Fibroblast of lung (primary cell): ENCODE measurements around the gene C10orf90. TPM values are rescaled to one million over a fixed set of nuclear protein-coding genes. Genes with fewer than 3 reads are reported as not detected.

Experiments
- DNase-seq, 2 donors: peaks; one replicate each; pipeline versions ENCODE4 v3.0.0 to v3.0.0-alpha.2; 2010; ENCODE audit warnings: low read depth in 2 of 2
- H2AFZ ChIP-seq: 2 replicates; pipeline ENCODE4 v1.5.1; 2012; ENCODE audit warnings: low read length, control low read depth, inconsistent platforms
- H3K27ac ChIP-seq: 2 replicates; pipeline ENCODE4 v1.5.1; 2011; ENCODE audit warnings: low read length, control low read depth; ENCODE audit not compliant: insufficient read depth
- H3K27me3 ChIP-seq: 2 replicates; pipeline ENCODE4 v1.5.1; 2011; ENCODE audit warnings: mild to moderate bottlenecking, low read length; ENCODE audit not compliant: control insufficient read depth, insufficient read depth
- H3K36me3 ChIP-seq: 2 replicates; pipeline ENCODE4 v1.5.1; 2011; ENCODE audit warnings: low read length; ENCODE audit not compliant: control insufficient read depth, insufficient read depth
- H3K4me1 ChIP-seq: 2 replicates; pipeline ENCODE4 v1.5.1; 2011; ENCODE audit warnings: low read length; ENCODE audit not compliant: control insufficient read depth, insufficient read depth; ENCODE audit errors: extremely low read depth
- H3K4me2 ChIP-seq: 2 replicates; pipeline ENCODE4 v1.5.1; 2011; ENCODE audit warnings: low read length, control low read depth; ENCODE audit not compliant: insufficient read depth; ENCODE audit errors: extremely low read depth
- H3K4me3 ChIP-seq, 4 experiments: fragments of 200-600 bp in 1 of 4; sonication (generic) in 1 of 4; replicated peaks in 1 of 4; 2 replicates each; pipeline ENCODE4 v1.5.1; 2011 to 2016; ENCODE audit warnings: low read length in 4 of 4, low read depth in 3 of 4, mild to moderate bottlenecking in 3 of 4, control low read depth in 2 of 4, inconsistent platforms in 1 of 4, mixed read lengths in 1 of 4; ENCODE audit not compliant: insufficient read depth in 1 of 4; ENCODE audit errors: control extremely low read depth in 1 of 4
- H3K79me2 ChIP-seq: 2 replicates; pipeline ENCODE4 v1.5.1; 2012; ENCODE audit warnings: mild to moderate bottlenecking, low read length, inconsistent platforms; ENCODE audit not compliant: control insufficient read depth, insufficient read depth
- H3K9ac ChIP-seq: 2 replicates; pipeline ENCODE4 v1.5.1; 2011; ENCODE audit warnings: mild to moderate bottlenecking, low read length, control low read depth; ENCODE audit not compliant: insufficient read depth
- H3K9me3 ChIP-seq: 2 replicates; pipeline ENCODE4 v1.5.1; 2012; ENCODE audit warnings: low read depth, low read length; ENCODE audit not compliant: control insufficient read depth, insufficient read depth
- H4K20me1 ChIP-seq: 2 replicates; pipeline ENCODE4 v1.5.1; 2011; ENCODE audit warnings: low read length; ENCODE audit not compliant: control insufficient read depth, insufficient read depth; ENCODE audit errors: extremely low read depth
- CTCF ChIP-seq, 2 donors: IDR thresholded peaks in 1 of 2; conservative IDR thresholded peaks in 1 of 2; 1 replicate in 1 of 2; 2 replicates in 1 of 2; pipeline ENCODE4 v1.5.1; 2011 to 2012; ENCODE audit warnings: low read length in 2 of 2, control low read depth in 1 of 2, inconsistent platforms in 1 of 2, low read depth in 1 of 2, mild to moderate bottlenecking in 1 of 2
- EZH2 ChIP-seq: IDR thresholded peaks from 2 replicates; pipeline ENCODE4 v1.5.1; 2012; ENCODE audit warnings: low read length, control low read depth, mild to moderate bottlenecking; ENCODE audit errors: missing control alignments
- polyA plus RNA-seq, 2 donors: library from polyadenylated mRNA; depleted of rRNA in 1 of 2; stranded (reverse) in 1 of 2; unstranded in 1 of 2; fragments of >200 nt; gene quantifications; 2 replicates each; pipeline ENCODE4 v1.2.1, GENCODE V29; 2011 to 2012; ENCODE audit warnings: missing spikeins in 1 of 2
- total RNA-seq: library from RNA; depleted of rRNA; stranded (reverse); fragments of >200 nt; gene quantifications from 2 replicates; pipeline ENCODE4 v1.2.1, GENCODE V29; 2014

C10orf90 gene
- total and polyA plus RNA-seq, 2 donors (not counting 1 experiment from before 2014, with no cell fraction given) = 0.17 to 0.65 TPM

DNA sequence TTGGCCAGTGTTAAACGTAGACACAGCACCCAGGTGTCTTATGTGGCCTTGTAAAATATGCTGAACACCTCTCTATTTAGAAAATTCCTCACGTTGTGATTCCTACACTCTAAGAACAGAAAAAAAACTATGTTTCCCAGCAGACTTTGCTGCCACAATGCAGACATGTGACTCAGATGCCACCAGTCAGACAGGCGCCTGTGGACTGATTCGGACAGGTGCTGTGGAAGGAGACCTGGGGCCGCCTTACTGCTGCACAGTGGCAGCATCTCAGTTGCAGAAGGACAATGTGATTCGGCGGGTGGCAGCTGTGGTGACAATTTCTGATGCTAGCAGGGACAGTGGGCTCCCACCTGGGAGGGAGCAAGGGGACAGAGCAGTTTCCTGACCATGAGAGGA, 88.8 kb downstream of the C10orf90 start:
- Histone ChIP-seq H3K27me3 (no peaks in the 10 kb centered on the region), H2AFZ (no peak overlapping the region)

GRCh38 chr10:126580873-126581647, 89.4 kb downstream of the C10orf90 start:
- no peak overlapping the region for H3K4me3 ChIP-seq
- H3K79me2 ChIP-seq = no peaks in the 10 kb centered on the region
- H3K27ac ChIP-seq = no peak overlapping the region
- no peak overlapping the region for H3K9ac ChIP-seq
- TF ChIP-seq EZH2 (no peak), CTCF (conservative IDR thresholded peaks at IDR 0.05 in 1 of 2, IDR thresholded peaks at IDR 0.05 in 1 of 2; ENCODE audit: low read depth in 1 of 2, low read length in 2 of 2) (no peak)
- no peaks in the 10 kb centered on the region for H3K4me1 ChIP-seq
- no peaks in the 10 kb centered on the region for H3K9me3 ChIP-seq
- no peak overlapping the region for H3K4me2 ChIP-seq
- DNase-seq = no peak
- H4K20me1 ChIP-seq = no peaks in the 10 kb centered on the region
- no peak overlapping the region for H2AFZ ChIP-seq
- no peaks in the 10 kb centered on the region for H3K36me3 ChIP-seq
- H3K27me3 ChIP-seq = no peaks in the 10 kb centered on the region

More for the DNA sequence above, 88.8 kb downstream of the C10orf90 start:
- Histone ChIP-seq H3K9ac (no peak overlapping the region), H3K9me3 (no peaks in the 10 kb centered on the region), H3K4me2 (no peak overlapping the region), H3K4me3 (no peak overlapping the region), H4K20me1 (no peaks in the 10 kb centered on the region), H3K27ac (no peak overlapping the region), H3K79me2 (no peaks in the 10 kb centered on the region), H3K4me1 (no peaks in the 10 kb centered on the region), H3K36me3 (no peaks in the 10 kb centered on the region)
- TF ChIP-seq CTCF (conservative IDR thresholded peaks at IDR 0.05 in 1 of 2, IDR thresholded peaks at IDR 0.05 in 1 of 2; ENCODE audit: low read depth in 1 of 2, low read length in 2 of 2) (no peak), EZH2 (no peak)
- no peak for DNase-seq

DNA sequence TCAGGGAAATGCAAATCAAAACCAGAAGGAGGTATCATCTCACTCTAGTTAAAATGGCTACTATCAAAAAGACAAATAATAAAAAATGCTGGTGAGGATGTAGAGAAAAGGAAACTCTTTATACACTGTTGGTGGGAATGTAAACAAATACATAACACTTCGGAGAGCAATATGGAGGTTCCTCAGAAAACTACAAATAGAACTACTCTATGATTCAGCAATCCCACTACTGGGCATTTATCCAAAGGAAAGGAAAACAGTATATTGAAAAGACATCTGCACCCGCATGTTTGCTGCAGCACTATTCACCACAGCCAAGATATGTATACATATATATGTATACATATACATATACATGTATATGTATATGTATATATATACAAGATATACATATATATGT, 94.2 kb downstream of the C10orf90 start:
- H2AFZ ChIP-seq = no peak overlapping the region
- H3K27me3 ChIP-seq = no peaks in the 10 kb centered on the region
- DNase-seq = peak; percentile 54 to 81
- no peaks in the 10 kb centered on the region for H3K9me3 ChIP-seq
- no peak overlapping the region for H3K27ac ChIP-seq
- no peaks in the 10 kb centered on the region for H4K20me1 ChIP-seq
- TF ChIP-seq EZH2 (no peak), CTCF (conservative IDR thresholded peaks at IDR 0.05 in 1 of 2, IDR thresholded peaks at IDR 0.05 in 1 of 2; ENCODE audit: low read depth in 1 of 2, low read length in 2 of 2) (no peak)
- H3K79me2 ChIP-seq = no peaks in the 10 kb centered on the region
- H3K4me3 ChIP-seq = no peak overlapping the region
- H3K36me3 ChIP-seq = no peaks in the 10 kb centered on the region
- no peak overlapping the region for H3K9ac ChIP-seq
- H3K4me2 ChIP-seq = no peak overlapping the region
- H3K4me1 ChIP-seq = no peaks in the 10 kb centered on the region
